Raji (cell line): Measurements from ENCODE around the gene VAV3.

Experiments
- POLR2A ChIP-seq: IDR thresholded peaks from 2 replicates; pipeline ENCODE4 v1.6.1; 2011; ENCODE audit warnings: low read depth, low read length, control low read depth; ENCODE audit not compliant: insufficient read depth

Gene VAV3

DNA sequence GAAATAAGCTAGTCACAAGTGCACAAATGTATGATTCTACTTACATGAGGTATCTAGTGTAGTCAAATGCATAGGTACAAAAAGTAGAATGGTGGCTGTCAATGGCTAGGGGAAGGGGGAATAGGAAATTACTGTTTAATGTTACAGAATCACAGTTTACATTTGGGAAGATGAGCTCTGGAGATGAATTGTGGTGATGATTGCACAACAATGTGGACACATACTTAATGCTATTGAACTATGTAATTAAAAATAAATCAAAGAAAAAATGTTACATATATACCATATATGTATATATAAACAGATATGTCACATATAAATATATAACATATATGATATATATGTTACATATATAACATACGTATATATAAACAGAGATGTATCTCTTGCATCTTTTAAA lies 39.4 kb downstream of the VAV3 start:
- TF ChIP-seq POLR2A, result no peak

DNA sequence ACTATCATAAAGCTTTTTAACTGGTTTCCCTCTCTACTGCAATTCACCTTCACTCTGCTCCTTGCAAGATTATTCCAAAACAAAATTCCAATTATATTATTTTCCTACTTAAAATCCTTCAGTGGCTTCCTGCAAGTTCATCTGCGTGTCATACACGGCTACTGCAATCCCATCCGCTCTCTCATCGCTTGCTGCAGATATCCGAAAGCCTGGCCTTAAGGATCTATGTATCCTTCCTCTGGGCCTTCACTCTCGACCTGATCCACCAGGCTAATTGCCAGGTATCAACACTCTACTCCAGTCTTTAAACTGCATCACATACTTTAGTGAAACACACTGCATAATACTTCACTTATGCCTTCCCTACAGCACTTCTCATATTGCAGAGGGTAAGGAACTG lies 44.0 kb downstream of the VAV3 start:
- no peak for TF ChIP-seq POLR2A

DNA sequence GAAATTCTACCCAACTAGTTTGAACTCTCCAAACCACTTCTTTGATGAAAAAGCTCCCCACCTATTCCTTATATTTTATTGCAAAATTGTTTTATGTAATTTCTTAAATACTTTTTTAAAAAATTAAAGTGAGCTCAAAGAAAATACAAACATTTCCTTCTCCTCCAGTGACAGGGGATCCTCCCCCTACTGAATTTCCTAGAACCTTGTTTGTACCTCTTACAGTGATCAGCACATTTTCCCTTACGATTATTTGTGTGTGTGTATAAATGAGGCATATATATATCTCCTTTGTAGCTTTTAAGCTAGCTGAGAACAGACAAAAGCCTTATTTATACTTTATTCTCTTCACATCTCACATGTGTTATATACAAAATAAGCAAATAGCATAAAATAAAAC lies 44.4 kb downstream of the VAV3 start:
- TF ChIP-seq POLR2A, result no peak

DNA sequence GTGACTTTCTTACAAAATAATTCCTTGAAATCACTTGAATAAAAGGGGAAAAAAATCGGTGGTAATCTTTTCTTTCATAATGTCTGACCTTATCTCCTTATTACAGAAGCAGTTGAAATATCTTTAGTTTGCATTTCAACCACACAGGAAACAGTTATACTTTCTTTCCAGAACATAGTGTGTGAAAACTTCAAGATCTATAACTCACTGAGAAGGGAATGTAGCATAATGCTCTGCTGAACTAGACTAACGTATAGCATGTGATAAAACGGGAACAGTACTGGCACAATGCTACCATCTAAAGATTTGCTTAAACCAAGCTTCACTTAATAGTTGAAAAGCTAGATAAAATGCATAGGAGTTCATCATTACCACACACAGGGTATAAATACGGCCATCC lies 45.0 kb downstream of the VAV3 start:
- TF ChIP-seq POLR2A, result no peak

DNA sequence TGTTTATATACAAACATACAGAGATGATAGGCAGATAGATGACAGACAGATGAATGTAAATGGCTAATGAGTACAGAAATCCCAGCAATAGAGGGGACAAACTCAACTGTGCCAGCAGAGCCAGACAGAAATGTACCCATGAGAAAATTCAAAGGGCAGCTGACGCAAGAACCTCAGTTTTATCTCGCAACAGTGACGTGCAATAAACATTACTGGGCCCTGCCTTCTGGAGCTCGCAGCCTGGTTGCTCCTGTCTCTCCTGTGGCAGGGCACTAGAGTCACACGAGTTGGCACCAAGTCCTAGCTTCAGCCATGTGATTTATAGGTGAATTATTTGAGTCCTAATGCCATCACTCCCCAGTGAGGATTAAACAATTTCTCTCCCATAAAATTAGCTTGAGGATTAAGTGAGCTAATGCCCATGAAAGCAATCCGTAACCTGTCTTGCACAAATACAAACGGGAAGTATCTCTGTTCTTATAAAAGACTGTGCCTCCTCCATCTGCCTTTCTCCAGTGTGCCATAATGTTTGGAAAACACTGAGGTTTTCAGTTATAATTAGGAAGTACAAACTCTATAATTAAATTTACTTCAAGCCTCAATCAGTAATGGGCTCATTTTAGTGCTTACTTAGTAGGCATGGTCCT lies 50.7 kb downstream of the VAV3 start:
- no peak for TF ChIP-seq POLR2A

DNA sequence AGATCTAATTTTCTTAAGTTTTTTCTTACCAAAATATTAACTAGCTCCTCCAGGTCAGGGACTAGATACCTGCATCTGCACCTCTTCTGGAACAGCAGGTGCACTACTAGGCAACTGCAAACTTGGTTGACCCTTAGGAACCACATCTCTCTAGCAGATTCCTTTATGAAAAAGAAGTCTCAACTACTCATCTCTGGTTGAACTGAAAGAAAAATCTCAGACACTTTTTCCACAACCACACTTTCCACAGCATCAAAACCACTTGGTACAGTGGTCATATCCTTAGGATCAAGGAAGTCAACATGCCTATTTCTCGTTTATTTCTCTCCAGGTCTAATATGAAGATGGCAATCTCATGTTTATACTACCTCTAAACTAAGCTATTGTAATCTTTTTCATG lies 52.3 kb downstream of the VAV3 start:
- TF ChIP-seq POLR2A, result no peak

DNA sequence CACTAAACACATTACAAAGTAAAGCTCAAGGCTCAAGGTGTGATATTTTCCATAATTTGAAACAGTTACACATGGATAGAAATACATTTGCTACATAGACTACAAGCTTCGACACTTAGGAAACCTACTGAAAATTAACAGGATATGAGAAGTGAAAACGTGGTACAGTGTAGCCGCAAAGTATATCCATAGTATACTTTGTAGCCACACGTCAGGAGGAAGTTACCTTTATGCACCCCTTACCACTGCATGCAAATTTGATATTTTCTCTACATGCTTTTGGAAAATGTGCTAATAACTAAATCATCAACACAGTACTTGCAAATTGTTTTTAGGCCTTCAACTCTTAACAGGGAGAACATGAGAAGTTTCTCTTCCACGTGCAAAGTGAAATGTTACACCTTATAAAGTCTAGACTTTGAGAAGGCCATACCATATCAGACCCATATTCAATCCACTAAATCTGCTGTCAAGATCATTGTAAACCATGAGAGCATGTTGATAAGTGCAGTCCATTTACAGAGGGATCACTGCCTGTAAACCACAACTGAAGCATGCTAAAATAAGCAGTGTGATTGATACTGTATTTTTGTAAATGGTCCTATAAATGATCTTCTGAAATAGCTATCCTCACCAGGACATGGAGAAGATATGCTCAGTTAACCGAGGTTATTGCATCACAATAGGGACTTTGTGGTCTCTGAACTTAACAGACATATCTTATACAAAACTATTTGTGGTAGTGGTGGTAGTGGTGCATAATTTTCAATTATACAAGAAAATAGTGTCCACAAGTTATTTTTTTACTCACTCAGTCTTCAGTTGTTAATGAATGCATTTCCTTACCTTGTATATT lies 64.7 kb downstream of the VAV3 start:
- TF ChIP-seq POLR2A, result no peak

DNA sequence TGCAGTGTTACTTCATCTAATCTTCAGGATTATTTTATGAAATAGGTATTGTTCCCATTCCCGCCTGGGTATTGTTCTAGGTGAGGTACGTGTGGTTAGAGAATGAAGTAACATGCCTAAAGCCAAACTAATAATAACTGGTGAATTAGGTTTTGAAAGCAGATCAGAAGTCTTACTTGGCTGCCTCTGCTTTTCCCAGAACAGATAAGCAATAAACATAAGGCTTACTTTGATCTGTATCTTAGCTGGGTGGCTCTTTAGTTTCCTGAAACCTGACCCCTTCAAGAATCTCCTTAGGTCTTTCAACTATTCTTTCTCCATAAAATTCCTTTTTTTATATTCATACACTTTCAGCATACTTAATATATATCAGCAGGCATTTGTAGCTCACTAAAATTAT lies 65.3 kb downstream of the VAV3 start:
- no peak for TF ChIP-seq POLR2A

DNA sequence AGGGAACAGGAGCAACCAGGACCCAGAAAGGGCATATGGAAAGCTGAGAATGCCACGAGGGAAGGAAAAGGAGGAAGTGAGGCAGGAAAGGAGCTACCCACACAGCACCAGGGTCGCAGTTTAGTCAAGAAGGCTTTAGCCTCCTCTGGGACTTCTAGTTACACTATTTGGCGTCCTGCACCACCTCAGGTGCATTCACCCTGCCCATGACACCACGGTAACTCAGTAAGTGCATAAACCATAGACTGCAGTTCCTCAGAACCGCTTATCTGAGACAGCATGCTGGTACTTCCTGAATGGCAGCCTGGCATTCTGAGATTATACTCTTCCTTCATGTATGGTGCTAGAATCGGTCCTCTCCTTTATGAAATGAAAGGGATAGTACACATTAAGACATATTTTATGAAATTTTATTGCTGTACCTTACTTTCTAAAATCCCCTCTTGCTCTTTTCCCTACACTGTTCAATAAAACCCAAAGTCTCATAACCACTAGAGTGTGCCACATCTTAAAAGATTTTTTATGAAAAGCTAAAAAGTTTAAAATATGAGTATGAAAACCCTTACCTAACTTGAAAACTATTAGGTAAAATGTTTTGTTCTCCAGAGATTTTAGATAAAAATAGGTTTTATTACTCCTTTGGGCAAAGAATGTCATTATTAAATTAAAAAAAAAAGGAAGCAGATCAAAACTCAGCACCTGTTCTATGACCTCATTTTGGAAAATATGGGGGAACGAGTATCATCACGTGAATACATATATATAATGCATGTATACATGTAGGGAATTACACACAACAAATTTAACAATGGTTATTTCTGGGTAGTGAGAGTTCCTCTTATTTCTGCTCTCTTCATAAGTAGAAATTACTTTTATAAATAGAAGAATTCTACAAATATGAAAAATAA lies 67.3 kb downstream of the VAV3 start:
- TF ChIP-seq POLR2A, result peak; percentile 36; the same call in 1 of the 2 replicates

DNA sequence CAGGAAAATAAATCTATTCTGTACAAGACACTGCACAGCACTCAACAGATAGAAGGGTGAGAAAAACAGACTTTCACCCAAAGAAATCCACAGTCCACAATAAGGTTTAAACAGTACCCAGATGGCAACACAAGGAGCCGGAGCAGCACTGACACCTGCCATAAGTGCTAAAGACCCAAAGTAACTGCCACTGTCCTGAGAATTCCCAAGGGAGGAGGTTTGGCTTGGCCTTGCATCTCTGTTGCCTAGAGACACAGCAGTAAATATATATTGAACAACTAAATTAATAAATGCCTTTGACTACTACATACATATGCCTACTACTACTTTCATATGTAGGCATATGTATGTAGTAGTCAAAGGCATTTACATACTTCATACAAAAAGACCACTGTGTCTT lies 68.0 kb downstream of the VAV3 start:
- no peak for TF ChIP-seq POLR2A

DNA sequence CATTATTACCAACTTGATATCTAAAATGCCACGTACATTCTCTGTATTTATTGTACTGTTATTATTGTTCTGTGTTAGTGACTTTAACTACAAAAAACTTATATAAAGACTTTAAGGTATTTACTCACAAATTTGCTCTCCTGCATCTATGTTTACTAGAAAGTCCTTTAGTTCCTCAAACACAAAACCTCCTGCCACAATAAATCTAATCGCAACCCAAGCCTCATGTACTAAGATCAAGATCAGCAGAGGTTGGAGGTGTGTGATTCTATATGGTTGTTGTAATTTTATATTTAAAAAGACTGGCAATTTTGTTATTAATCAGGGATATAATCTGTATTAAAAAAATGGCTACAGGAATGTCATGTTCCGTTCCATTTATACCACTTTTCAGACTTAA lies 68.6 kb downstream of the VAV3 start:
- TF ChIP-seq POLR2A, result no peak

DNA sequence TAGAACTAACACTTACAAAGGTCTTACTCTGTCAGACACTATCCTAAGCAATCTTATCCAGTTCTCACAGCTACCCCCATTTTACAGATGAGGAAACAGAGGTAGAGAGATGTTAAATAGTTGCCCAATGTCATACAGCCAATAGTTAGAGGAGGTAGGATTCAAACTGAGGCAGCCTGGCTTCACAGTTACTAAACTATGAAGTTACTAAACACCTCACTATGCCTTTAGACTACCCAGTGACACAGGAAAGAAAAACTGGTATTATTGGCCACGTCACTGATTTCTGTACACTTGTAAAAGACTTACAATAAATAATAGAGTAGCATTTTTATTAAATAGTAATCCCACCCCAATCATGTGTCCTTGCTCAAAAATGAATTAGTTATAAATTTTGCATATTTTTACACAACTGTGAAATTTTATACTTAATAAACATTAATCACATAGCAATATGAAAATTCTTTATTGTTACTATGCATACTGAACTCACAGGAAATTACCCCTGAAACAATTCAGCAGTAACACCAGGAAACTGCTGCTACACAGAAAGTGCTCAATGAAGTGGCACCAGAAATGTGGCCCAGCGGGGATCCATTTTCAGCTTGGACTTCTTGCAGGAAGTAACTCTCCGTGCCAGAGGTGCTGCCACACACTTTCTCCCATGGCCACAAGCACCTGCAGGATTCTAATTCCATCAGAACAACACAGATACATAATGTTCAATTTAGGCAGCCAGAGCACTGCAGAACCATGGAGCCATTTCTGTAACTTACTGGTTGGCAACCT lies 69.4 kb downstream of the VAV3 start:
- TF ChIP-seq POLR2A, result no peak

DNA sequence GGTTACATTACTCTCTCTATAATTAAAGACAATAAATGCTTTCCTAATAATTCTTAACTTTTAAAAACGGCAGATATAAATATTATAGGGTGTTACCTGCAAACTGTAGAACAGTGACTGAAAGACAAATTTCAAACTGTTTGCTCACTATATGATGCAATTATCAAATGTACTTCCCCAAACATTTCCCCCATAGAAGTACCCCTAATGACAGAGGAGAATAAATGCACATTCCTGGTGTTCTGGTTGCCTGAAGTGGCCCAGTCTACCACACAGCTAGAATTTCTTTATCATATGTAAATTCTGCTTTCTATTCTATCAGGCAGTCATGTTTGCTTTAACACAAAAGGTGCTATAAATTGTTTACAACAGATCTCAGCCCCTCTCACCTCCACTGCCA lies 70.4 kb downstream of the VAV3 start:
- no peak for TF ChIP-seq POLR2A

DNA sequence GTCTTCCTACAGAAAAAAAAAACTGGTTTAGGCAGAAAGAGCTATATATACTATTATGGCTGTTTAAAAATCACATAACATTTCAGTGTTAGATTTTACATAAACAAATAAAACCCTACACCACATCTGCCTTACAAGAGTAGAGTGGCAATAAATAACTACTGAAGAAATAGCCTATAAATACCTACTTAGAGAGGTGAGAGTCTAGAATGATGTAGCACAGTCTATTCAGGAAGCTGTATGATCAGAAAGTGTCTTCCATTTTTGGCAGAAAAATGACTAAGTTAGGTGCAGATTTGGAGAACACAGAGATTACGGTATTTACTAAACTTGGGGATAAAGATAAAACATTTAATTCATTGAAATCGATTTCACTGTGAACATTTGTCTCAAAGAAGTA lies 75.5 kb downstream of the VAV3 start:
- no peak for TF ChIP-seq POLR2A

DNA sequence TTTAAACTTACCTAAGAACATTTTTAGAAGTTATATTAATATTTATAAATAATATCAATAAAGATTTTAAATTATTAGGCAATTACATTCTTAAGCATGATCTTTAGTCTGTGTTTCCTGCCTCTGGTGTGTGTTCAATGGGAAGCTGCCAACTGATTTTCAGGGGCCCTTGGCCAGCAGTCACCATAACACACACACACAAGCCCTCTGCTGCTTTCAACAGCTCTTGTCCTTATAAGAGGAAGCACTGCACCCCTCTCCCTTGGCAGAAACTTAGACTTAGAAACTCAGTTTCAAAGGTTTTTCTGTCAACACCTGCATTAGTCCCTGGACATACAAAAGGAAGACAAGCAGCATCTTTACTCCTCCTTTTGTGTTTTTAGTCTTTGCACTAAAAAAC lies 81.4 kb downstream of the VAV3 start:
- TF ChIP-seq POLR2A, result no peak

DNA sequence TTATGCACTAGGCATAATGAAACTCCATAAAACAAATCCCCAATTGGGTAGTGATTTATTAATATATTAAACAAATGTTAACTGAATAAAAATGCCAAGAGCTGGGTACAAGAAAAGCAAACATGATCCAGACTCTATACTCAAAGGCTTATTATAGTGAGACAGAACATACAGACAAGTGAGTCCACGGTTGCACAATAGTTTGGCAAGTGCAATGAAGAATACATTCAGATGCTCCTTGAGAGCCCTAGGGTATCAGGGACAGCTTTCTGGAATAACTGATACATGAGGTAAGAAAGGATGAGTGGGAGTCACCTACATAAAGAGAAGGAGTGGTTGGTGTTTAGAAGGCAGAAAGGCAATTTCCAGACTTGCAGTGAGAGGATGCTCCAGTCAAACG lies 85.1 kb downstream of the VAV3 start:
- no peak for TF ChIP-seq POLR2A

DNA sequence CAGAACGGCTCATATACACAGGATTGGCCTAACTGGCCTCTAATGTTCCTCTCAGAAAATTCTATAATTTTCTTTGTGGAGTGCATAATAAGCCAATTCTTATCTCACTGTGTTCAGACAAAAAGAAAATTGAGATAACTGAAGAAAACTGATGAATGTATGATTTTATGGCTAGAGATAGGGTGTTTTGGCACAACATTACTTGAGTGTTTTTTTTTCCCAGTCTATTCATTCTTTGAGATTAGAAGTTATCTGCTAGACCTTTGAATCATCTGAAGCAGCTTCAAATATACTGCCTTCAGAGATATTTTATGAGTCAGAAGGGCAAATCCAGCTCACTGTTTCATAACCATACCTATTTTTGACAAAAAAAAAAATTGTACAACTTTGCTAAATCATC lies 85.6 kb downstream of the VAV3 start:
- TF ChIP-seq POLR2A, result no peak
